ENCODE measurements around the gene TMEM52B.

TMEM52B gene

GRCh38 chr12:10213168-10214135 lies 34.6 kb downstream of the TMEM52B start (continued):
- TF ChIP-seq ZNF341 (tag by site-specific recombination; IDR thresholded peaks at IDR 0.05; ENCODE audit: low read depth), result peak; percentile 7; the same call in 1 of the 2 replicates
- peak; percentile 50 for TF ChIP-seq KLF9 (tag by site-specific recombination; IDR thresholded peaks at IDR 0.05; ENCODE audit: low read depth)
- TF ChIP-seq ZBTB26 (tag by site-specific recombination; optimal IDR thresholded peaks at IDR 0.05), result no peak
- no peak for TF ChIP-seq ZSCAN18 (tag by site-specific recombination; IDR thresholded peaks at IDR 0.05)
- TF ChIP-seq KLF17 (tag by site-specific recombination; IDR thresholded peaks at IDR 0.05), result 0 out of 2 replicates have a peak, but pooled peaks have one; percentile 11
- no peak for TF ChIP-seq ZNF280D (tag by site-specific recombination; IDR thresholded peaks at IDR 0.05)
- peak; percentile 29; the same call in 1 of the 2 replicates for TF ChIP-seq ZEB2 (tag by site-specific recombination; IDR thresholded peaks at IDR 0.05)
- peak; percentile 91; the same call in 1 of the 2 replicates for TF ChIP-seq GLI4 (tag by site-specific recombination; IDR thresholded peaks at IDR 0.05)
- no peak for TF ChIP-seq MEIS1 (CRISPR knock-in tag; IDR thresholded peaks at IDR 0.05; ENCODE audit: borderline replicate concordance)
- no peak for TF ChIP-seq ZNF239 (tag by site-specific recombination; IDR thresholded peaks at IDR 0.05)
- TF ChIP-seq ZNF677 (tag by site-specific recombination; IDR thresholded peaks at IDR 0.05), result no peak
- TF ChIP-seq ZNF274 (IDR thresholded peaks at IDR 0.05; ENCODE audit: low read length), result no peak
- no peak for TF ChIP-seq ZNF274 (tag by site-specific recombination; IDR thresholded peaks at IDR 0.05; ENCODE audit: borderline replicate concordance)
- TF ChIP-seq ZNF155 (tag by site-specific recombination; IDR thresholded peaks at IDR 0.05), result no peak
- TF ChIP-seq ZNF792 (tag by site-specific recombination; IDR thresholded peaks at IDR 0.05), result no peak
- no peak for TF ChIP-seq ZNF747 (tag by site-specific recombination; IDR thresholded peaks at IDR 0.05)
- no peak for TF ChIP-seq ZNF639 (tag by site-specific recombination; IDR thresholded peaks at IDR 0.05)
- no peak for TF ChIP-seq SP7 (tag by site-specific recombination; IDR thresholded peaks at IDR 0.05)
- 0 out of 2 replicates have a peak, but pooled peaks have one; percentile 33 for TF ChIP-seq PATZ1 (tag by site-specific recombination; IDR thresholded peaks at IDR 0.05)
- TF ChIP-seq ZNF645 (tag by site-specific recombination; IDR thresholded peaks at IDR 0.05), result no peak
- no peak for TF ChIP-seq ZNF138 (tag by site-specific recombination; IDR thresholded peaks at IDR 0.05; ENCODE audit: borderline replicate concordance)
- TF ChIP-seq ZNF18 (tag by site-specific recombination; IDR thresholded peaks at IDR 0.05), result no peak
- TF ChIP-seq ZNF302 (tag by site-specific recombination; IDR thresholded peaks at IDR 0.05; ENCODE audit: low read depth), result no peak

All from HEK293 (cell line).